Measurements from ENCODE around the gene SLC25A34.

Gene SLC25A34

GRCh38 chr1:15714406-15715136 lies 21.5 kb upstream of the SLC25A34 start:
- peak; percentile 50 for DNase-seq

GRCh38 chr1:15717418-15718125 lies 18.5 kb upstream of the SLC25A34 start:
- no peak for DNase-seq

GRCh38 chr1:15718199-15718601 lies 17.9 kb upstream of the SLC25A34 start:
- no peak for DNase-seq

- no peak for DNase-seq
Observed at GRCh38 chr1:15719381-15720120, 16.5 kb upstream of the SLC25A34 start.

- no peak for DNase-seq
Observed at GRCh38 chr1:15720861-15721260, 15.2 kb upstream of the SLC25A34 start.

- no peak for DNase-seq
Observed at GRCh38 chr1:15722411-15722810, 13.6 kb upstream of the SLC25A34 start.

DNA sequence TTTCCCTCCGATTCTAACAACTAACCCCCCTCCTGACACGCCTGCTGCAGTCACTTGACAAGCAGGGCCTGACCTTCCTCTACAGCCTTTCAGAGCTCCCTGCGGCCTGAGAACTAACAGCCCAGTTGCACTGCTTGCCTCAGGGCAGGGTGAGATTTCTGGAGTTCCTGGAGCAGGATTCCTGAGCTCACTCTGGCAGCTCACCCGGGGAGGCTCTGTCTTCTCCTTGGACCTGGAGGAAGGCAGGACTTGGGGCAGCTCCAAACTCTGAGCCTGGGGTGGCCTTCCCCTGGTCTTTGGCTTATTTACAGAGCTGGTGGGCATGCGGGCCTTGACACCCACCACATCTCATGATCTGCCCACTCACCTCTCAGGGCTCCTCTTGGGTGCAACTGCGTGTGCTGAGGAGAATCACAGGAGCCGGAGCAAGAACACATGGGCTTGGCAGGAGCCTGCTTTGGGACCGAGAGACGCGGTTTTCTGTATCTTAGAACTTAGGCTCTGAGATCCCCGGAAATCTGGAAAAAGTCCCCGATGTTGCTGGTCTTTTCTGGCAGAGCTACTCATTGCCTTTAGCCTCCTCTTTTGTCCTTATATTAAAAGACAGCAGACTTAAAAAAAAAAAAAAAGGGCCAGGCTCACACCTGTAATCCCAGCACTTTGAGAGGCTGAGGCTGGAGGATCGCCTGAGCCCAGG lies 13.1 kb upstream of the SLC25A34 start:
- no peak for DNase-seq

DNA sequence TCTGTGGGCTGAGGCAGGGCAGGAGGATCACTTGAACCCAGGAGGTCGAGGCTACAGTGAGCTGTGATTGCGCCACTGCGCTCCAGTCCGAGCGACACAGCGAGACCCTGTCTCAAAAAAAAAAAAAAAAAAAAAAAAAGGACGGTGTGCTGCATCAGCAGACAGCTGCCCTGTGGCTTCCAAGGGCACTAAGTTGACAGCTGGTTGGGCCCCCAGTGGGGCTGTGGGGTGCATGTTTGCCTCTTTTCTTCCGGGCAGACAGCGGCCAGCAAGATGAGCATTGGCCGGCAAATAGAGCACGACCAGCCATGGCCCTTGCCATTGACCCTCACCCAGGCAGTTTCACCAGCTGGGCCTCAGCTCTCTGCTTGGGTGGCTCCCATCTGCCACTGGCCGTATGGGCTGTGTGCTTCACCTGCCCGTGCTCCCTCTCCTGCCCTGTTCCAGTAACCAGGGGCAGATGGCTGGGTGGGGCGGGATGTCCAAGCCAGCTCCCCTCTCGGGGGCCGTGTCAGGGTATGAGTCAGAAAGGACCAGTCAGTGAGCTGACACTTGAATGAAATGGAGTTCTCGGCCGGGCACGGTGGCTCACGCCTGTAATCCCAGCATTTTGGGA lies 12.3 kb upstream of the SLC25A34 start:
- no peak for DNase-seq

DNA sequence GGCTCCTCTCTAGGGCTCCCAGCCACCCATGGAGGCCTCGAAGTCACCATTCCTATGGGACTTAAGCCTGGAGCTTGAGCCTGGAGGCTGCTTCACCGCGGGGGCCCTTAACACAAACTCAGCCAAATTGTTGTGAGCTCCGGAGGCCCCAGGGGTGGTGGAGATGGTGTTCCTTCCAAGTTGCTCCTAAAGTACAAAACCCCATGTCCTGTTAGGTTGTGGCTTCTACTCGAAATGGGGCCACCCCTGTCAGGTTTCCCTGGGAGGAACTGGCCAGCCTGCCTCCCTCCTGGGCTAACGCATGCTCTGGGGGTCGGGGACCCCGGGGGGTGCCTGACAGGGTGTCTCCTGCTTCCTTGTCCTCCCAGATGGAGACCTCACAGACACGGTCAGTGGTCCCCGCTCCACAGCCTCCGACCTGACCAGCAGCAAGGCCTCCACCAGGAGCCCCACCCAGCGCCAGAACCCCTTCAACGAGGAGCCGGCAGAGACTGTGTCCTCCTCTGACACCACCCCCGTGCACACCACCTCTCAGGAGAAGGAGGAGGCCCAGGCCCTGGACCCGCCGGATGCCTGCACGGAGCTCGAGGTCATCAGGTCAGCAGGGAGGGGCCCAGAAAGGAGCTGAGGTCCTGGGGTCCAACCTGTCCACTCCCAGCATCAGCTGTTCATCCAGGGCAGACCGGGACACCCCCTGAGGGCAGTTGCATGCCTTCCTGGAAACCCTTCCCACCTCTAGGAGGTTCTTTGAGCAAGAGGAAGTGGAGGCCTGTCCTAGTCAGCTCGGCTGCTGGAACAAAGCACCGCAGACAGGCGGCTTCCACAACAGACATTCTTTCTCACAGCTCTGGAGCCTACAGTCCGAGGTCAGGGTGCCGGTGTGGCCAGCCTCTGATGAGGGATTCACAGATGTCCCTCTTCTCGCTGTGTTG lies 10.8 kb upstream of the SLC25A34 start:
- no peak for DNase-seq

DNA sequence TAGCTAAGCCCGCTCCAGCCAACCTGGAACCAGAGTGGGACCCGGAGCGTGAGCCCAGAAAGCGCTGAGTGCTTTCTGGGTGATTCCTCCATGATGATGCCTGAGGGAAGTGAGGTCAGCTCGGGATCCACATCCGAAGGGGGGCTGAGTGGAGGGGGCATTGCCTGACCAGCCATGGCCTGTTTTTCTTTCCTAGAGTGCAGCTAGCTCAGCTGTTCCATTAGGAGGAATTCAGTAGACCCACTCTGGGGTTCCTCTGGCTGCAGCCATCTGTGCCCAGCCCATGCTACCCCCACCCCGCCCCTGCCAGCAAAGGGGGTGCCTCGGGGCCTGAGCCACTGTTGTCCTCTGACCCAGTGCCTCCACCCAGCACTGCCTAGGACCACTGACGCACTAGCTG lies 9.6 kb upstream of the SLC25A34 start:
- no peak for DNase-seq

- DNase-seq: no peak
Observed at GRCh38 chr1:15727021-15727420, 9.0 kb upstream of the SLC25A34 start.

GRCh38 chr1:15727424-15727823 lies 8.6 kb upstream of the SLC25A34 start:
- DNase-seq: no peak

GRCh38 chr1:15727866-15728534 lies 8.1 kb upstream of the SLC25A34 start:
- no peak for DNase-seq

GRCh38 chr1:15728937-15729657 lies 7.0 kb upstream of the SLC25A34 start:
- no peak for DNase-seq

GRCh38 chr1:15730423-15730822 lies 5.6 kb upstream of the SLC25A34 start:
- DNase-seq: no peak

DNA sequence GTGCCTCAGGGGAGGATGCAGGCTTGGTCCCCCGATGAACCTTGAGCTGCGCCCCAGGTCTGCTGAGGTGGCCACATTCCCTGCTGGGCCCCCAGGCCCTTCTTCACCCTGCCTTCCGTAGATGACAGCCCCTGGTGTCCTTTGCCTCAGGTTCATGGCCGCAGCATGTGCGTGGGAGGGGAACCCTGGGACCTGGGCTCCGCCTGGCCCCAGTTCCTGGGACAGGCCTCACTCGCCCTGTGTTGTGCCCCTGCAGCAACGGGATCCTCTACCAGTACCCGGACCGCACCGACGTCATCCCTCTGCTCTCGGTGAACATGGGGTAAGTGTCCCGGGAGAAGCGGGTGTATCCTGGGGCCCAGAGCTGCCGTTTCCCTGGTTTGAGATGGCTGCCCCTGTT lies 5.1 kb upstream of the SLC25A34 start:
- DNase-seq: no peak

- no peak for DNase-seq
Observed at GRCh38 chr1:15731735-15732685, 4.0 kb upstream of the SLC25A34 start.

- DNase-seq: no peak
Observed at GRCh38 chr1:15732686-15733081, 3.4 kb upstream of the SLC25A34 start.

DNA sequence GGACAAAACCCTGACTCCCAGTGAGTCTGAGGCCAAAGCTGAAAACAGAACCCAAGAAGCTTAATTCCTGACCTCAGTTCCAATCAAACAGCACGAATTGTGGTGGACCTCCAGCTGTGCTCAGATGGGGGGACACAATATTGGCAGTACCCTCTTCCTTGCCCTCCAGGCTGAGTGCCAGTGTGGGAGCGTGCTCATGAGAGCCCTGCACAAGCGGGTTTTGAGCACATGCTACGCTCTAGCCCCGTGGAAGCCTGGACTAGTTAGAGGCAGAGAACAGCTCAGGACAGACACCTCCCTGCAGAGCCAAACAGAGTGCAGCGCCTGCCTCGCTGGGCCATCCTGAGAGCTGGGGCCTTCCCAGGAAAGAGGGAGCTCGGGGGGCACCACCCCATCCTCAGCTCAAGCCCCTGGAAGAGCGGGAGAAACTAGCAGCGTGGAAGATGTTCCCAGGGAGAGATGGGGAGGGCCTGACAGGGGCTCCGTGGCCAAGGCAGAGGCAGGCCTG lies 2.8 kb upstream of the SLC25A34 start:
- DNase-seq: no peak
